Thoracic aorta (tissue), 2 donors: ENCODE results near the gene OPN4. TPM values are rescaled to one million over a fixed set of nuclear protein-coding genes. Genes with fewer than 3 reads are reported as not detected.

Experiments
- ATAC-seq: fragments of 150-250 bp; one replicate; pipeline ENCODE4 v1.8.0; 2017; ENCODE audit warnings: low read depth; ENCODE audit not compliant: insufficient number of reproducible peaks, low FRiP score
- DNase-seq: peaks from one replicate; pipeline ENCODE4 v3.0.0-alpha.2; 2020; ENCODE audit warnings: low spot score
- H3K27ac ChIP-seq, 2 donors: fragments of 200-600 bp; sonication (generic); 1 replicate in 1 of 2; 2 replicates in 1 of 2; pipeline ENCODE4 v1.5.1; 2016; ENCODE audit warnings: mild to moderate bottlenecking in 2 of 2, moderate library complexity in 2 of 2
- H3K27me3 ChIP-seq: fragments of 200-600 bp; sonication (generic); replicated peaks from 2 replicates; pipeline ENCODE4 v1.6.0; 2016; ENCODE audit warnings: mild to moderate bottlenecking; ENCODE audit not compliant: insufficient read depth
- H3K36me3 ChIP-seq: fragments of 200-600 bp; sonication (generic); one replicate; pipeline ENCODE4 v1.5.1; 2016
- H3K4me1 ChIP-seq, 2 donors: fragments of 200-600 bp; sonication (generic); 1 replicate in 1 of 2; 2 replicates in 1 of 2; pipeline versions ENCODE4 v1.5.1 to v1.6.0; 2016; ENCODE audit warnings: low read depth in 2 of 2, mild to moderate bottlenecking in 1 of 2; ENCODE audit not compliant: control insufficient read depth in 1 of 2
- H3K4me3 ChIP-seq: fragments of 200-600 bp; sonication (generic); 2 replicates; pipeline ENCODE4 v1.5.1; 2016; ENCODE audit warnings: mild to moderate bottlenecking
- H3K9me3 ChIP-seq: fragments of 200-600 bp; sonication (generic); 2 replicates; pipeline ENCODE4 v1.5.1; 2016
- CTCF ChIP-seq: fragments of 200-600 bp; sonication (generic); IDR thresholded peaks from one replicate; pipeline ENCODE4 v1.5.1; 2019; ENCODE audit warnings: antibody characterized with exemption
- total RNA-seq, 2 donors: library from RNA; depleted of rRNA; stranded (reverse); fragments of >200 nt; gene quantifications; one replicate each; pipeline versions ENCODE4 v1.1.0 to v1.2.3, GENCODE V29; 2016

OPN4 gene
- total RNA-seq, 2 donors from 2014 or later, result not detected

GRCh38 chr10:86632951-86633350 lies 21.4 kb upstream of the OPN4 start:
- H3K4me1 ChIP-seq, result peaks cover 8 to 16% of the 10 kb centered on the region in 2 donors
- ATAC-seq (no peak), DNase-seq (no peak)
- no peak overlapping the region for H3K27ac ChIP-seq
- H3K36me3 ChIP-seq, result no peaks in the 10 kb centered on the region
- TF ChIP-seq CTCF, result no peak
- H3K4me3 ChIP-seq, result no peak overlapping the region
- H3K27me3 ChIP-seq, result no peaks in the 10 kb centered on the region
- H3K9me3 ChIP-seq, result no peaks in the 10 kb centered on the region

DNA sequence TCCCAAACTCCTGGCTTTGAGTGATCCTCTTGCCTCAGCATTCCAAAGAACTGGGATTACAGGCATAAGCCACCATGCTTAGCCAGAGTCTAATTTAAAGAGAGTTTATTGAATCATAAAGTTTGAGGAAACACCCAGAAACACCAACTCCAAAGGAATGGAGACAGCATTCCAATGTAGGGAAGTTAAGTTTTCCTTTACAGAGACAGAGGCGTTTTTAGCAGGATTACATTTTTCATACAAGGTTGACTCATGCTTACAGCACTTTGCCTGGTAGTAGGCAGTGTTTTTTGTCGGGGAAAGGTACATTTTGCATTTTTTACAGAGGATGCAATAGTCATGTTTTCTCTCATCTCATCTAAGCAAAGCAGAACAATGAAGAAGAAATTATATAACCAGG lies 18.9 kb upstream of the OPN4 start:
- H3K27ac ChIP-seq, result peak overlapping the region in 1 of 2 donors; percentile 52
- TF ChIP-seq CTCF, result no peak

DNA sequence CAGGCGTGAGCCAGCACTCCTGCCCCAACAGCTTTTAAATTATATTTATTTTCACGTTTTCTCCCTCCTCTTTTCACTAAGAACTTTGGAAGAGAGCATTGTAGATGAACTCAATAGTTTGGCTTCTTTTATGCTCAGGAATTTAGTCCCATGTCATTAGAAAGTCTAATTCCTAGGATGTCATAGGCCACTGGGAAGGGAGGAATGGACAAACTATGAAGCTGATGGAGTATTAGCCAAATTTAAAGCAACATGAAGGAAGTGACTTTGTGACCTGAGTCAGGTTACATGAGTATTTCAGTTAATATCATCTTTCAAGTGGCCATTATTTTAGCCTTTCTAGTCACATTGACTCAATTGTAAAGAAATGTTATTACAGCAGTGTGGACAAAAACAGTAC lies 18.0 kb upstream of the OPN4 start:
- DNase-seq, result no peak
- no peaks in the 10 kb centered on the region for H3K27me3 ChIP-seq
- no peaks in the 10 kb centered on the region for H3K36me3 ChIP-seq
- peak overlapping the region in 1 of 2 donors; percentile 52 for H3K27ac ChIP-seq
- H3K9me3 ChIP-seq, result no peaks in the 10 kb centered on the region
- TF ChIP-seq CTCF, result no peak
- ATAC-seq, result no peak
- peaks cover 8 to 16% of the 10 kb centered on the region in 2 donors for H3K4me1 ChIP-seq
- H3K4me3 ChIP-seq, result no peak overlapping the region

More for the DNA sequence above, 18.9 kb upstream of the OPN4 start:
- ATAC-seq (peak; percentile 65), DNase-seq (no peak)
- Histone ChIP-seq H3K9me3 (no peaks in the 10 kb centered on the region), H3K4me1 (peaks cover 8 to 16% of the 10 kb centered on the region in 2 donors), H3K36me3 (no peaks in the 10 kb centered on the region), H3K27me3 (no peaks in the 10 kb centered on the region), H3K4me3 (no peak overlapping the region)

DNA sequence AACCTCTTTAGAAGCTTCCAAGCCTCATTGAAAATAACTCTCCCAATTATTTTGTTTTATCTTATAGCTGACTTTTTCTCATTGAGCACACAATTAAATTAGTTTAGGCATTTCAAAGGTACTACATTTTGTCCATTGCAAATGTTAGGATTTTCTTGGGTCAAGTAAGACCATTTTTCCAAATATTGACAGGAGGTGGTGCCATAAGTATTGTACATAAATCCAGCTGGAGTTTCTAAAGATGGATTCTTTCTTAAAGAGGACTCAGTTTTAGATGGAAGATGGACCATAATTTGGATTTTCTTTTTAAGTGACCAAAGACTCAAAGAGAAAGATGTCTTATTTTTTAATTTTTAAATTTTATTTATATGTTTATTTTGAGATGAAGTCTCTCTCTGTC lies 12.3 kb upstream of the OPN4 start:
- no peaks in the 10 kb centered on the region for H3K9me3 ChIP-seq
- no peaks in the 10 kb centered on the region for H3K36me3 ChIP-seq
- no peak for DNase-seq
- ATAC-seq, result no peak
- no peaks in the 10 kb centered on the region for H3K27me3 ChIP-seq
- no peak overlapping the region for H3K27ac ChIP-seq
- H3K4me1 ChIP-seq, result peaks cover 0 to 17% of the 10 kb centered on the region in 2 donors
- TF ChIP-seq CTCF, result no peak
- no peak overlapping the region for H3K4me3 ChIP-seq

DNA sequence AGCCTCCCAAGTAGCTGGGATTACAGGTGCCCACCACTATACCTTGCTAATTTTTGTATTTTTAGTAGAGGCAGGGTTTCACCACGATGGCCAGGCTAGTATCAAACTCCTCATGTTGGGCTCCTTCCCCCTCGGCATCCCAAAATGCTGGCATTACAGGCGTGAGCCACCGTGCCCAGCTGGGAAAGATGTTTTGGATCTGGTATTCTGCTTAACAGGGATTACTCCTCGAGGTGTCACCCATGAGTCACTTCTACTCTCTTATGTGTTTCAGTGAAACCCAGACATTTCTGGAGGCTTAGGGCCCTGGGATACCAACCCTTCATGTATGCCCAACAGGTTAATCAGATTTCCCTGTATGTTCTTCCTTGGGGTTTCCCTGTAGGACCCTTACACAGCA lies 11.8 kb upstream of the OPN4 start:
- Histone ChIP-seq H3K36me3 (no peaks in the 10 kb centered on the region), H3K27me3 (no peaks in the 10 kb centered on the region), H3K9me3 (no peaks in the 10 kb centered on the region), H3K4me3 (no peak overlapping the region), H3K4me1 (peaks cover 0 to 17% of the 10 kb centered on the region in 2 donors), H3K27ac (no peak overlapping the region)
- DNase-seq (no peak), ATAC-seq (no peak)
- TF ChIP-seq CTCF, result no peak
